HG03432 (cell line): ENCODE data around the gene ROS1.

Experiments used
- ATAC-seq: cut with Tn5 transposase; IDR thresholded peaks from one replicate; pipeline ENCODE4 v1.9.1; 2021; ENCODE audit warnings: mild to moderate bottlenecking, moderate library complexity; ENCODE audit not compliant: unreplicated experiment

ROS1 gene

DNA sequence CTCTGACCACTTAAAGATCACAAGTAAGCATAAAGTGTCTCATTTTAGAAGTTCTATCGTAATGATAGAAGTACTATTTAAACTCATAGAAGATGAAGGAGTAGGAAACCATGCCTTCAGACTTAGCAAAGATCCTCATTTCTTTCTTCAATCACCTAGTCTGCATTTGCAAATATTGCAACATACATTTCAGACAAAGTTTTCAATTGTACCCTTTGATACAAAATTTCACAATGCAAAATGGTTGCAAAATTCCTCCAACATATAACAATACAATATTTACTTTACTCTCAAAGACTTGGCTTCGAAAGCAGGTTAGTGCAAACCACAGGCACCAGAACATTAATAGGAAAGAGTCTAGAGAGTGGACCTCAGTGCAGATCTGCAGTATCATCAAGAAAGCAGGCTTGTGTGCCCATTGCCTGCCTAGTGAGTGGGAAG lies 16.1 kb upstream of the ROS1 start:
- ATAC-seq, result no peak

DNA sequence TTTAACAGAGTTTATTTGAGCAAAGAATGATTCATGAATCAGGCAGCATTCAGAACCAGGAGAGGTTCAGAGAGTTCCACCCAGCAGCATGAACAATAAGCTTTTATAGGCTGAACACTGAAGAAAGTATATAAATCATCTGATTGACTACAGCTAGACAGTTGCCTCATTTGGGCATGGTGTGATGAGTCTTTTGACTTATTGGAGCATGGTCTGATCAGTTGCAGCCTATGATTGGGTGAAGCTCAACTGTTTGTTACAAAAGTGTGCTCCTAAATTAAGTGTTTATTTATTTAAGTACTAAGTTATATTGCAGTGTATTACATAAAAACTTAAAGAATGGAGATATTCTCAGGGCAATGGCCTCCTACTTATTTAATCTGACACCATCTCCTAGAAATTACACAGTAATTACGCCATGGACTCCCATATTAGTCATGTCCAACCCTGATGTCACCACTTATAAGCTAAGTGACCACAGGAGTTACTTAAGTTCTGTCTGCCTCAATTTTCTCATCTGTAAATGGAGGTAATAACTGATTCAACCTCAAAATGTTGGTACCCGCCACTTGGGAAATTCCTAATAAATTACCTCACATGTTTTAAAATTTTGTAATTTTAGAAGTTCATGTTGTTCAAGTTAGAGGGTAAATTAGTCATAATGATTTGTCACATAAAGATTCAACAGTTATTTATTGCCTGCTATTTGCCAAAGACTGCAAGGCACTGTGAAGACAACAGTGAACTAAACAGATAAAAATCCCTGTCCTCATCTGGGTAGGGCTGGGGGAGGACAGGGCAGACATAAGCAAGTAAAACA lies 15.2 kb upstream of the ROS1 start:
- no peak for ATAC-seq

DNA sequence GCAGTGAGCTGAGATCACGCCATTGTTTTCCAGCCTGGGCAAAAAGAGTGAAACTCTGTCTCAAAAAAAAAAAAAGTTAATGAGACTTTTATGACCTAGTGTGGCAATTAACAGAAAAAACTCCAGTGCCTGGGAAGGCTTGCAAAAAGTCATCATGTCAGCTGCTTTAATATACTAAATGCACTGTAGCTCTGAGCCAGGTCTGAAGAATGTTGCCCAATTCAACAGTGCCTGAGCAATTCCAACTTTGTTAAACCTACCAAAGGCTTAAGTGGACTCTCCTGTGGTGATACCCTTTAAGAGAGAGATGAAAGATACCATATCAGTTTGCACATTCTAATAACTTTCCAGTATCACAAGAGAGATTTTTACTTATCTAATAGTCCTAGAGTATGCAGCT lies 6.5 kb upstream of the ROS1 start:
- no peak for ATAC-seq

DNA sequence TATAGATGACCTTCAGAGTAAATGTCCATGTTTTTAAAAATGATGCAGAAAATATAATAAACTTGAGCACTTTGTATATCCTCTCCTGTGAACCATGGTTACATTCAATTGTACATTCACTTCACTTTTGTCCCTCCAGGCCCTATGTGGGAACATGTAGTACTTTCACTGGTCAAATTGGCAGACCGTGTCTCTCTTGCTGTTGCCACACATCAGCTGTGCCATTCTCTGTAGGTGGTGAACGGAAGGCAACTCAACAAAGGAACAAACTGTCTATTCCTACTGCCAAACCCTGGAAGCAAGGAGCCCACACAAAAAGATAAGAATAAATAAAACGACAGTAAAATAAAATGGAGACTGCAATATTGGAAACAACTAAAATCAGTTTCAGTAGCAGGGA lies 2.0 kb downstream of the ROS1 start:
- no peak for ATAC-seq

DNA sequence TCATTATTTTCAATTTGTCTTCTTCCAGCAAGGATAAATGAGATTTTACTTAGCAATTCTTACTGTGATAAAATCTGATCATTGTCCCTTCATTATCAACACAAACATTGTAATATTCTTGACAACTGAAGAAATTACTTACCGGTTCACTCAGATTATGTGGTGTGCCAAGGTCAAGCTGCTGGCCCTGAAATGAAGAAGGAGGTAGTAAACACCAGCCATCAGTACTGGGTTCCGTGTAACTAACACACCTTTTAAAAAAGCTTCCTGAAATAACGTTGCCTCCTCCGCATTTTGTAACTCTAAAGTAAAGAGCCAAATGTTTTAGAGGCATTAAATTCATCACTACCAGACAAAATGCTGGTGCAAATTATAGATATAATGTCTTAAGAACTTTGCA lies 7.4 kb downstream of the ROS1 start:
- no peak for ATAC-seq

DNA sequence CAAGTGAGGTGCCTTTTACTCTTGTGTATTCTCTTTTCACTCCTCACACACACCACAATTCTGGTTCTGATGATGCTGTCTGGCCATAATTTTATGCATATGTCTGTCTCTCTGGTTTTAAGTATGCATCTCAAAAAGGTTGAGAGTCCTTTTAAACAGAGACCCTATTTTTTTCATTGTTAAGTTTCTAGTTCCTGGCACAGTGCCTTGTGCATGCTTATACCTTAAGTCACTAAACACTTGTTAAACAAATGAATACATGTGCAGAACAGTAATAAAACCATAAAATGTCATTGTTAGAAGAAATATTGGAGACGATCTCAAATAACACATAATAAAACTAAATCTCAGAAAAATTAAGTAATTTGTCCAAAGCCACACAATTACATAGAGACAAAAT lies 7.9 kb downstream of the ROS1 start:
- ATAC-seq, result no peak

DNA sequence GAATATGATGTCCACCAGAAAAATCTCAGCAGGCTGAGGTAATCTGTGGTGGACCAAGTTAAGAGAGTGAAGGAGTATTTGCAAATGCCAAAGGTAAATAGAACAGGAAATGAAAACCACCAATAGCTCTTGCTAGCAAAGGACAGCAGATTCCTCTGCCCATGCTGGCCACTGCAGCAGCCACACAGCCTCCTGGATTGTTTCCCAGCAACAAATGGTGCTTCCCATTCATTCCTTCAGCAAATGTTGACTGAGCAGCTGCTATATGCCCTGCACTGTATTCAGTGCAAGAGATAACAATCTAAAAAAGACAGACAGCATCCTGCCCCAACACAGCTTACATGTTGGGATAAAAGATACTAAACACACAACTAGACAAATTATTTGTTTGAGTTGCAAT lies 11.0 kb downstream of the ROS1 start:
- no peak for ATAC-seq

DNA sequence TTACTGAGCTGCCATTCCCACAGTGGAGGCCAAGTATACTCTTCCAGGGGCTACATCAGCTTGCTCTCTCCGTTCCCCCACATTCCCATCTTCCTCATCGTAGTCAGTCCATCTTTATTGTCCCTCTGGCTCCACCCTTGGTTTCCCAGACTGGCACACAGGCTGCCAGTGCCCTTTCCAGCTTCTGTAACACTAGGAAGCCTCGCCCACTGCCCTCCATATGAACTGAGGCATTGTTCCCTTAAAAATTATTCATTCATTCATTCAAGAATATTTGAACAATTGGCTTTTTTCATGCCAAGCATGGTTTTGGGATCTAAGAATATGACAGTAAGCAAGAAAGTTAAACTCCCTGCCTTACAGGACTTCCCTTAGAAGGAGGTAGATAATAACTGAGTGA lies 14.3 kb downstream of the ROS1 start:
- ATAC-seq, result no peak

DNA sequence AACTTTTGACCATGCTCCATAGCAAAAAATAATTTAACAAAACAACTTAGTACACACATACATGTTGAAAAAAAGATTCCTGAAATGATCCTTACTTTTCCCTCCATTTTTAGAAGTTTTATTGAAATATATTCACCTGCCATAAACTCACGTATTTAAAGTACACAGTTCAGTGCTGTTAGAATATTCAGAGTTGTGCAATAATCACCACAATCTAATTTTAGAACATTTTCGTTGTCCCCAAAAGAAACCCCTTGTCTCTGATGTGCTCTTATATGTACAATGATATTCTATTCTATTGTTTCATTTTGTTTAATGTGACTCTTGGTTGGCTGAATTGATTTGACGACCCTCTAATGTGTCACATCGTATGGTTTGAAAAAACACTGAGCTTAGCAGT lies 15.9 kb downstream of the ROS1 start:
- no peak for ATAC-seq

DNA sequence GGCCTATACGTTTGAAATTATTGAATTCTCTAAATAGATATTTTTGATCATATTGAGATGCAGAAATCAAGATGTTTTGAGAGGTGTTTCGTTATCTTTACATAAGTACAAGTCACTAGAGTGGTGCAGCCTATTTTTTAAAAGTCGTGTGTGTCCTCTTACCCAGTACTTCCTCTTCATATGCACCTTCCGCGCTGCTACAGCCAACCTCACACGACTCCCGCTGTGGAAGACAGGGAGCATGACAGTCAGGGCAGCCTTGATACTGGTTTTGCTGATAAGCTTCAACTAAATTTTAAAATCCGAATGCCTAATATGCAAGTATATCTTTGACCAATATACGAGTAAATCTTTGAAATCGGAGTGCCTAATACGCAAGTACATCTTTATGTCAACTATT lies 16.3 kb downstream of the ROS1 start:
- ATAC-seq, result no peak

DNA sequence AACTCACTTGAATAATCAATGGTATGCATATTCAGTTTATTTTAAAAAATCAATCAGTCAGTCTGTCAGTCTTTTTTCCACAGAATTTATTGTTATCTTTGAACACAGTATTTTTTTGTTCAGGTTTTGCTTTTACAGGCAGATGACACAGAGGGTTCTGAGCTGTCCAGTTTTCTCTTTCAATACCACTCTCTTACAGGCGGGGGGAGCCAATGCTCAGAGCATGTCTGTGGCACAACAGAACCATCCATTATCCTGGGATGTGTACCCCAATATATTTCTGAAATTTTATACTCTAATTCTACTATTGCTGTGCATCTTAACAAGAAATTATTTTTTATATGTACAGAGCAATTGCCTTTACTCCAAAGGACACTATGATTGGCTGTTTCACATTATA lies 21.2 kb downstream of the ROS1 start:
- ATAC-seq, result no peak

DNA sequence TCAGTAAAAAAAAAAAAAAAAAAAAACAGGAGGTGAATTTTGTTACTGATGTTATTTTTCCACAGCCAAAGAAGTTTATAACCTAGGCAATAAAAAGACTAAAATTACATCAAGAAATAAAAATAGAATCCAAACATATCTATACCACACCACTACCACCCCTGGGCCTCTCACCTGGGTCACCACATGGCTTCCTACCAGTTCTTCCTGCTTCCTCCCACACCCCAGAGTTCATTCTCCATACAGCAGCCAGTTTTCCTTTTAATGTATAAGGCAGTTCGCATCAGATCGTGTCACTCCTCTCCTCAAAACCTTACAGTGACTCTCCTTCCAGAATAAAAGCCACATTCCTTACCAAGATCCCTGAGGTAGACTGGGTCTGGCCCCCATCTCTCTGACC lies 23.9 kb downstream of the ROS1 start:
- ATAC-seq, result no peak

DNA sequence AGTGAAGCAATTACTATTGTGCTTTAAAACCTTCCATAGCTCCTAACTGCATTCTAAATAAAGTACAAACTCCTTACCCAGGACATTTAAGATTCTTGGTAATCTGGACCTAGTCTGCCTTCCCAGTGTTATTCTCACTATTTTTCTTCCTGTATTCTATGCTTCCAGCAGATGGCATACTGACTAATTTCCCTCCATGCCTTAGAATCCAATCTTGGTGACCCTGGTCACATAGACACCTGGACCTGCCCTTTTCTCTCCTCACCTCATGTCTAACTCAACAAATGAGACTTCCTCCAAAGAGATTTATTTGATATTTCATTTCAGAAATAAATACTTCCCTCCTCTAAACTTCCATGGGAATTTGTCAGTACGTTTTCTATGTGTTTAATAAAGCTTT lies 25.8 kb downstream of the ROS1 start:
- no peak for ATAC-seq

DNA sequence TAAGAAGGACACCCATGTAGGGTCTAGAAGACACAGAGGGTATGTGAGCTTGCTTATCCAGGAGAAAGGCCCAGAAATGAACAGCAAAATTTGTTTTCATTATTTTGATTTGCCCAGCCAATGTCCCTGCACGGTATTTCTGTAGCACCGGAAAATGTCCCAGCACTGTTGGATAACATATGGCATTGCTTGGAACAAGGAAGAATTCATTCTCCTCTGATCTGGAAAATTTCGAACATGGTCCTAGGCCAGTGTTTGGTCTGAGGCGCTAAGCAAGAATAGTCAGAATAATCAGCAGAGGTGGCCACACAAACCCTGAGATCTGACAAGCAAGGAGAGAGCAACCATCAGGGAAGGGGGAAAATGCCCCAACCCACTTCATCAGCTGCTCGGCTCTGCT lies 26.6 kb downstream of the ROS1 start:
- no peak for ATAC-seq

DNA sequence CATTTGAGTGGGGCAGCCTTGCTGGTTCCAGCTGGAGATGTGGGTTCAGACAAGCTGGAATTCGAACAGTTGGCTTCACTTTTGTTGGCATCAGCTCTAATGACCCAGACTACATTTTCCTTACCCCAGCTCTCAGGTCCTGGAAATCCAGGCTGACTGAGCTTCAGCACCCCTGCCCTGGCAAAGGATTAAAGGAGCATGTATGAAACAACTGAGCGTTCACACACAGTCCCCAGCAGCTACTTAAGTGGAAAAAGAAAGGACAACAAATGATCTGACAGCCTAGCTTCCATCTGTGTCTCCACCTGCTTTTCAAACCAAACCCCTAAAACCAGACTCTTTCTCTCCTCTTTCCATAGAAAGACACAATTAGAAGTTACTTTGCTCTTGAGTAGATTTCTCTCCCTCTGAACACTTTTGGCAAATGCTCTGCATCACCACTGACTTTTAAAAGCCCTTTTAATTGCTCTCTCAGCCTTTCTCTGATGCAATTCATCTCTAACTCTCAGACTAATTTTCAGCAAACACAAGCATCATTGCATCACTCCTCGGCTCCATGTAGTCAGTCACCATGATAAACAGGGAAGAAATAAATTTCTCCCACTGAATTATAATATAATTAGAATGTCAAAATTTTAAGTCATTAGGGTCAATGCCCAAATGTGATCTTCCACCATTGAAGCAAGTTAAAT lies 28.1 kb downstream of the ROS1 start:
- ATAC-seq, result no peak

DNA sequence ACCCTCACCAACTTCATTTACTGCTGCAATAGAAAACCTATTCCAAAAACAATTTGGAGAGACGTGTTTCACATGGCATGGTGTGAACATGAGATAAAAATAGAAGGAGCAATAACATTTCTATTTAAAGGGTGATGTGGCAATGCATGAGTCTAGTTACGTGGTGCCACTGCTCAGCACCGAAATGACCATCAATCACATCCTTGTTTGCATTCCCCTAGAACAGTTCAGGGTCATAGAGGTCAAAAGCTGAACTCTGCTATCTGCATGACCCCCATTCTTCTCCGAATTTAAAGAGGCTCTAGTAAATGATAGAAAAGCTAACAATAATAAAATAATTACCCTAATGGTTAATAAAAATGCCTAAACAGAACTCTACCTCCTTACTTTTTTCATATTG lies 29.5 kb downstream of the ROS1 start:
- no peak for ATAC-seq

DNA sequence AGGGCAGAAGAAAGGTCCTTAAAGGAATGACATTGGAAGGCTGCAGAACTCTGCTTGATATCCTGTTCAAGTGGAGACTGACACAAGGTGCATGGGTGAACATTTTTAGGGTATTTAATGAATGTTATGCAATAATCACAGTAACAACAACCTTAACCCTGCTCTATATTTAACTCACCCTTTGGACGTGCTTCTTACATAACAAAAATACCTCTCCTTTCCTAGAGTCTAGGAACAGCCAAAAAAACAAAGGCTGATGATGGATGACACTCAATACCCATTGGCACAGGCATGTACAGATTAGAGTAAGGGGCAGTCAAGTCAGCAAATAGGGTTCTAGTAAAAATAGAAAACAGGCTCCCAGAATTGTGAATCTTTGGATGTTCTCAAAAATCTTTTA lies 30.6 kb downstream of the ROS1 start:
- ATAC-seq, result no peak

DNA sequence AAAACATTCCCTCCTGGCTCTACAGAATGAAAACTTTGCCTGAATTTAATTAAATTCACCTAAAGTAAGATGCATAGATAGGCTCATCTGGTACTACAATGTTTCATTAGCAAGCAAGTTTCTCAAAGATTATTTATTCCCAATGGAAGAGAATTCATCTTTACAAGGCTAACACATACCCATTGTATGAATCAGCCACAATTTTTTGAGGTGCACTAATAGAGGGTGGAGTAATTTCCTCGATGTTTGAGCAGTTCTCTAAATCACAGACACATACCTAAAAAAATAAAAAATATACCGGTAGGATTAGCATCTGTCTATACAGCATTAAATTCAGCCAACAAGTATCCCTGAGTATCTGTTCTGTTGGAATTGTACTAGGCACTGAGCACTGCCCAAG lies 32.7 kb downstream of the ROS1 start:
- no peak for ATAC-seq

DNA sequence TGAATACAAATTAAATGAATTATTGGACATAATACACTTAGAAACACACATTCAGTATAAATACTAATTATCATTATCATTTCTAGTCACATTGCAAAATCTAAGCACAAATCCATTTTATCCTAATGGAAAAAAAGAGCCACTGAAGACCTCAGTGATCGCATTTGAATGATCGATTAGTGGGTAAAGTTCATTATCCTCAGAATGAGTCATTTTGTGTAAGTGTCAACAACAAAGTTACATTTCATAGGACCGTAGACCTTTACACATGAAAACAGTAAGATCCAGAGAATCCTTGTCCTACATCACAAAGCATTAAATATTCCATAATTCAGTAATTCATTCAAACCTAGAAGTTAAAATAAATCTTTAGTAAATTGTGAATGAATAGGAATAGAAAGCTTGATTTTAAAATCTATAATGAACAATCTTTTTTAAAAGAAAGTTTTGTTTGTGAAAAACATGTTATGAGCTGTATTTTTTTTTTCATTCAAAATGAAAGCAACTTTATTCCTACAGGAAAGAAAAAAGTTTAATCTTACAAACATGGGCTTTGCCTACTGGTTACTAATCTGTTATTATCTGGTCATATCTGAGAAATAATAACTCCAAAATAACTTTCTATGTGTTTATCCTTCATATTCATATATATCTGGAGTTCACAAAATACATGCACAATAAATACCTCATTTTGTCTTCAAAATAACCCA lies 33.7 kb downstream of the ROS1 start:
- ATAC-seq, result no peak

DNA sequence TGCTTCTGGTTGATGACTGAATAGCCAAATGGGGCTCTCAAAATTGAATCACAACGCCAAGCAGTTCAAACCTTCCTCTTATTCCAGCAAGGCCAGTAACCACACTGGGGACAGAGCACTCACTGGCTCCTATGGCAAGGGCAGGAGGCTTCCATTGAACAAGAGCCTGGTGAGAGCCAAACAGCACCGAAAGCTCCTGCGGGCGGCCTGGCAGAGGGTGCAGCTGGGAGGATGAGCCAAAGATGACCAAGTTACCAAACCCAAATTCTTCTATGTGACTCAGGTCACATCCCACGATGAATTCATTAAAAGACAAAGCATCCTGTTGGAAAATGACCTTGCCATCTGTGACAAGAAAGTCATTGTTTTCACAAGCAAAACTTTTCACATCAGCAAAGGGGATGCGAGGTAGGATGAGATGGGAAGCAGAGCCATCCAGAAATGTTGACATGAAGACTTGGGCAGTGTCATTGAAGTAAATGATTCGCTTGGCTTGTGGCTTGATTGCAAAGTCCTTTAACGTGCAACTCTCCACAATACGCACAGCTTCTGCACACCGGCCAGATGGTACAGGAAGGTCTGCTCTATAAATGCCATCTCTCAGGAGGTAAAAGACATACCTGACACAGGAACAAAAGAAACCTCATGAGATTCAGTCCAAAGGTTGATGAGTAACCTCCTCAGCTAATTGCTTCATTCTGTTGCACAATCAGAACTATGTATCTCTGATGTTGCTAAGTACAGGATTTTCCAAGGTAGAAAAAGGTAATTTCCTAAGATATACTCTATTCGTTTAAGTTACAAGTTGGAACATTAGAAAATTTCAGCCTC lies 36.3 kb downstream of the ROS1 start:
- ATAC-seq, result no peak

DNA sequence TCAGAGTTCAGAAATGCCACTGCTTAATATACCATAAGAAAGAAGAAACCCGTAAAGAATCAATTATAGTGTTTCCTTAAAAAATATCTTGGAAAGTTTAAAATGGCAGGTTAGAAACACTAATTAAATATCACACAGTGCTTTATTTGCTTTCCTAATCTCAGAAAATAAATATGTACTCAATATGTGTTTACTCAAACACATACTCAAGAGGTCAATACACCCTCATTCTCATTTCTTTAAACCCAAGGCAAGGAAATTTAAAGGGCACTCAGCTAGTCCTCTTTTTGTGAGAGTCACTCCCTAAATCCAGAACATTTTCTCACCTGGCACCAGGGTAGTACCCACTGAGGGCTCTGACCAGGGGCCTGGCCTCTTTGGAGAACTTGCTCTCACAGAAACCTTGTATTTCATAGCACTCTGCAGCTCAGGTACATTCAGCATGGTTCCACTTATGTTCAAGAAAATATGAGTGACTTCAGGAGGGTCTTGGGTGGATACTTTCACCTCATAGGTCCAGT lies 38.2 kb downstream of the ROS1 start:
- ATAC-seq, result no peak
